Lower leg skin (tissue), 4 donors: ENCODE measurements around the gene MMP17. TPM values are rescaled to one million over a fixed set of nuclear protein-coding genes. Genes with fewer than 3 reads are reported as not detected.

ENCODE experiments used
- DNase-seq, 2 donors: peaks; one replicate each; pipeline ENCODE4 v3.0.0-alpha.2; 2019; ENCODE audit warnings: low spot score in 2 of 2
- H3K4me3 ChIP-seq: fragments of 200-600 bp; sonication (generic); 2 replicates; pipeline ENCODE4 v1.5.1; 2017; ENCODE audit warnings: mild to moderate bottlenecking, low read depth; ENCODE audit not compliant: poor library complexity, severe bottlenecking
- POLR2A ChIP-seq, 2 donors: fragments of 450-650 bp; IDR thresholded peaks; one replicate each; pipeline ENCODE4 v1.6.1; 2016 to 2017; ENCODE audit warnings: antibody characterized with exemption in 2 of 2, mild to moderate bottlenecking in 1 of 2, moderate library complexity in 1 of 2
- WGBS, 2 donors: methylation state at CpG; one replicate each; pipeline ENCODE4 v1.1.5; 2018; 5-methylcytosine and 5-hydroxymethylcytosine counted together
- intact Hi-C: fragments of 100-400 bp; cut with DNase I; formaldehyde crosslinking; loops from one replicate; pipeline ENCODE4 v1.15.0; 2023; ENCODE audit warnings: low total_unique reads
- total RNA-seq, 4 donors: library from RNA; depleted of rRNA; stranded (reverse); fragments of >200 nt; gene quantifications; one replicate each; pipeline ENCODE4 v1.1.0, GENCODE V29; 2016
- TF ChIP-seq, protein P1 (sequence below), 3 donors: fragments of 450-650 bp; IDR thresholded peaks; one replicate each; pipeline ENCODE4 v1.5.1; 2016; ENCODE audit warnings: antibody characterized with exemption in 3 of 3, mild to moderate bottlenecking in 3 of 3, moderate library complexity in 2 of 3

The MMP17 gene
- 10 to 100 TPM in 1 of 4 donors, 1 to 10 TPM in 3; 5.4 to 11.6 (median 5.7) TPM for total RNA-seq

GRCh38 chr12:131827961-131828534 lies at the start of gene MMP17:
Gene MMP17, plus strand, starts transcription at chr12:131828393. Its CDS starts 102 bp downstream, at chr12:131828495.
- TF ChIP-seq, protein P1, sequence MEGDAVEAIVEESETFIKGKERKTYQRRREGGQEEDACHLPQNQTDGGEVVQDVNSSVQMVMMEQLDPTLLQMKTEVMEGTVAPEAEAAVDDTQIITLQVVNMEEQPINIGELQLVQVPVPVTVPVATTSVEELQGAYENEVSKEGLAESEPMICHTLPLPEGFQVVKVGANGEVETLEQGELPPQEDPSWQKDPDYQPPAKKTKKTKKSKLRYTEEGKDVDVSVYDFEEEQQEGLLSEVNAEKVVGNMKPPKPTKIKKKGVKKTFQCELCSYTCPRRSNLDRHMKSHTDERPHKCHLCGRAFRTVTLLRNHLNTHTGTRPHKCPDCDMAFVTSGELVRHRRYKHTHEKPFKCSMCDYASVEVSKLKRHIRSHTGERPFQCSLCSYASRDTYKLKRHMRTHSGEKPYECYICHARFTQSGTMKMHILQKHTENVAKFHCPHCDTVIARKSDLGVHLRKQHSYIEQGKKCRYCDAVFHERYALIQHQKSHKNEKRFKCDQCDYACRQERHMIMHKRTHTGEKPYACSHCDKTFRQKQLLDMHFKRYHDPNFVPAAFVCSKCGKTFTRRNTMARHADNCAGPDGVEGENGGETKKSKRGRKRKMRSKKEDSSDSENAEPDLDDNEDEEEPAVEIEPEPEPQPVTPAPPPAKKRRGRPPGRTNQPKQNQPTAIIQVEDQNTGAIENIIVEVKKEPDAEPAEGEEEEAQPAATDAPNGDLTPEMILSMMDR (IDR thresholded peaks at IDR 0.05): no peak
- TF ChIP-seq POLR2A (IDR thresholded peaks at IDR 0.05): no peak
- intact Hi-C loops: no loop called here
- DNase-seq: peak in 1 of 2 donors; percentile 90
- 1 to 6% methylated on average over 3 to 50 of the region's 86 CpGs for WGBS, 2 donors
- H3K4me3 ChIP-seq: peak within 1 kb of the TSS; percentile 35

DNA sequence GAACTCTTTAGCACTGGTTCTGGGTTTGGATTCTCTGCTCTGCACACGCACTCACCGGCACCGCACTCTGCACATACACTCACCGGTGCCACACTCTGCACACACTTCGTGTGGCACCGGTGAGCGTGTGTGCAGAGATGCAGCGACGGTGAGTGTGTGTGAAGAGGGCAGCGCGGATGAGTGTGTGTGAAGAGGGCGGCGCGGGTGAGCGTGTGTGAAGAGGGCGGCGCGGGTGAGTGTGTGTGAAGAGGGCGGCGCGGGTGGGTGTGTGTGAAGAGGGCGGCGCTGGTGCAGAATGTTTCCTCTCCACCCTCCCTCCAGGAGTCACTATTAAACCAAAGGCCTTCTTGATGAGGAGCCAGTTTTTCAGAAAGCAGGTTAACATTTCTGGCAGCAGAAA lies 49.2 kb upstream of the MMP17 start:
- DNase-seq: no peak
- 94 to 96% methylated on average over 23 of the region's 23 CpGs for WGBS, 2 donors
- no peak overlapping the region for H3K4me3 ChIP-seq
- TF ChIP-seq POLR2A (IDR thresholded peaks at IDR 0.05): no peak
- TF ChIP-seq, protein P1 (IDR thresholded peaks at IDR 0.05): no peak
- intact Hi-C loops: no loop called here

- intact Hi-C loops: no loop called here
- no peak overlapping the region for H3K4me3 ChIP-seq
- TF ChIP-seq POLR2A (IDR thresholded peaks at IDR 0.05): no peak
- TF ChIP-seq, protein P1 (IDR thresholded peaks at IDR 0.05): no peak
- WGBS, 2 donors: 58 to 79% methylated on average over 2 of the region's 2 CpGs
- no peak for DNase-seq
These were observed 46.1 kb upstream of the MMP17 start for GRCh38 chr12:131782061-131782460.

DNA sequence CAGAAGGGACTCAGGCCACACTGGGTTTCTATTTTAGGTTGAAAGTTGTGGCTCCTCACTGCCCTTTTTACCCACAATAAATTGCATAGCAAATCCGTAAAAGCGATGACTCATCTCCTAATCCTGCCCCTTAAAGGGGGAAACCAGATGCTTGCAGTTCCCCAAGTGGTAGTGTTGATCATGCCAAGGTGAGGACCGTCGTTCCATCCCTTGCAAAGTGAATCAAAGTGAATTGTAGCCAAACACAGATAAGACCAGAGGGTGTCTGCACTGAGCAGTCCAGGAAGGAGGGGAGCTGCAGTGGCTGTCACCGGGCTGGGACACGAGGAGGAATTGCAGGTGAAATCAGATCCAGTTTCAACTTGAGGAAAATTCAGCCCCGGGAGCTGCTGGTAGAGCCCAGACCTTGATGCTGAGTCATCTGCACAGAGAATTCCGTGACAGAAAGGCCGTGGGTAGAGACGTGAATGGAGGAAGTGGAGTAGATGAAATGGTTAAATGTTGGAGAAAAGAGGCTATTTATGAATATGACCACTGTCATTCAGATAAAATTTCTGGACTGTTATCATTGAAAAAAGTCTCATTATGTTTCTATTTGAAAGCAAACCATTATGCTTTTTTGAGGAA lies 44.2 kb upstream of the MMP17 start:
- intact Hi-C loops: no loop called here
- TF ChIP-seq, protein P1 (IDR thresholded peaks at IDR 0.05): no peak
- no peak for TF ChIP-seq POLR2A (IDR thresholded peaks at IDR 0.05)

DNA sequence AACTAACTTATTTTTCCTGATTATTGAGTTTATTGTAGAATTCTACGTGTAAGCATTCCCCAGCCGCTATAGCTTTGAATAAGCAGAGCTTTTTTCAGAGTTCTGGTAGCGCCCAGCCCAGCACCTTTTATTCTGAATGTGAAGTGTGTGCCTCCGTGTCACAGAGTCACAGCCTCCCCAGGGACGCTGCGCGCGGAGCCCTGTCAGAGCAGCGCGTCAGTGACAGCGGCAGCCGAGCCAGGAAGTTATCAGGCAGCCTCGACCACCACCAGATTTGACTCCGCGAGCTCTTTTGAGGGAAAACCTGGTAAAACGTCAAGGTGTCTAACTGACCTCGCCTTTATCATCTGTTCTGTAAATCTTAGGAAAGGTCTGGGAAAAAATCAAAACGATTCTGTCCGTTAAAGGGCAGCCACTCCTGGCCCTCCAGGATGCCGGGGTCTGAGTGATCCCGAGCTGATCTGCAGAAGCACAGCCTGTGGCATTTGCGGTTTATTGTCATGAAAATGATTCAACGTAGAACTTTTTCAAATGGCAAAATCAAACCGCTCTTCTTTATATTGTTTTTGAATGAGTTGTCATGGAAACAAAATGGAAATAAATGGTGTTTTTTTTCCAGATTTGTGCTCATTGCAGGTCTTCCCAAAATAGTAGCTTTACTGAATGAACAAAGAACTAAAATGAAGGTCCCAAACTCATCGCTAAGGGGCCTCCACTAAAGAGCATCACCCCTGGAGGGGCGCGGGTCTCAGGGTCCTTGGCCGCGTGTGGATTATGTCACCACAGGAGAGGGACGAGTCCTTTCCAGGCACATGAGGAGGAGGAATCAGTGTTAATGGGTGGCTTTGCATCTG lies 43.1 kb upstream of the MMP17 start:
- WGBS, 2 donors: 80 to 89% methylated on average over 30 of the region's 30 CpGs
- TF ChIP-seq, protein P1 (IDR thresholded peaks at IDR 0.05): no peak
- no peak for TF ChIP-seq POLR2A (IDR thresholded peaks at IDR 0.05)
- DNase-seq: no peak
- intact Hi-C loops: no loop called here
- H3K4me3 ChIP-seq: no peak overlapping the region

More for the DNA sequence above, 44.2 kb upstream of the MMP17 start:
- no peak overlapping the region for H3K4me3 ChIP-seq
- DNase-seq: no peak
- 49 to 64% methylated on average over 10 of the region's 10 CpGs for WGBS, 2 donors
